Glutamatergic neuron (in vitro differentiated cells): ENCODE measurements around the gene NES. TPM values are rescaled to one million over a fixed set of nuclear protein-coding genes. Genes with fewer than 3 reads are reported as not detected.

Experiments used
- DNase-seq: peaks from one replicate; pipeline ENCODE4 v3.0.0; 2022
- H3K27ac Mint-ChIP-seq: one replicate; pipeline ENCODE4 v1.8.0; 2020; ENCODE audit warnings: mild to moderate bottlenecking, mixed read lengths, inconsistent platforms; ENCODE audit not compliant: unreplicated experiment
- H3K27me3 Mint-ChIP-seq: one replicate; pipeline ENCODE4 v1.8.0; 2020; ENCODE audit warnings: mild to moderate bottlenecking, moderate library complexity, mixed read lengths, inconsistent platforms; ENCODE audit not compliant: unreplicated experiment
- H3K36me3 Mint-ChIP-seq: one replicate; pipeline ENCODE4 v1.8.0; 2020; ENCODE audit warnings: mild to moderate bottlenecking, mixed read lengths, inconsistent platforms; ENCODE audit not compliant: unreplicated experiment
- H3K4me1 Mint-ChIP-seq: one replicate; pipeline ENCODE4 v1.8.0; 2020; ENCODE audit warnings: mild to moderate bottlenecking, low read depth, mixed read lengths, inconsistent platforms; ENCODE audit not compliant: unreplicated experiment
- H3K4me3 Mint-ChIP-seq: one replicate; pipeline ENCODE4 v1.8.0; 2020; ENCODE audit warnings: mild to moderate bottlenecking, mixed read lengths, inconsistent platforms; ENCODE audit not compliant: unreplicated experiment
- H3K9me3 Mint-ChIP-seq: one replicate; pipeline ENCODE4 v1.8.0; 2020; ENCODE audit warnings: mild to moderate bottlenecking, moderate library complexity, mixed read lengths, inconsistent platforms; ENCODE audit not compliant: unreplicated experiment
- CTCF ChIP-seq: fragments of 200-600 bp; sonication (generic); IDR thresholded peaks from one replicate; pipeline ENCODE4 v1.5.0; 2021; ENCODE audit not compliant: partially characterized antibody, unreplicated experiment
- total RNA-seq: library from RNA; stranded (reverse); fragmentation: NEBNext Ultra II Directional; extraction: Animal tissue kit (Norgen Biotek cat#: 25700); gene quantifications from one replicate; pipeline ENCODE4 v1.2.1, GENCODE V29; 2021; ENCODE audit not compliant: unreplicated experiment

The NES gene
- total RNA-seq, 1 donor from 2014 or later = 375 TPM

GRCh38 chr1:156629823-156630449, 47.3 kb downstream of the NES start:
- H3K27ac Mint-ChIP-seq = no peak overlapping the region
- H3K4me1 Mint-ChIP-seq = peaks cover 18% of the 10 kb centered on the region
- TF ChIP-seq CTCF = no peak
- H3K4me3 Mint-ChIP-seq = no peak overlapping the region
- H3K9me3 Mint-ChIP-seq = peaks cover 1% of the 10 kb centered on the region
- peaks cover 14% of the 10 kb centered on the region for H3K27me3 Mint-ChIP-seq
- H3K36me3 Mint-ChIP-seq = no peaks in the 10 kb centered on the region
- DNase-seq = no peak

DNA sequence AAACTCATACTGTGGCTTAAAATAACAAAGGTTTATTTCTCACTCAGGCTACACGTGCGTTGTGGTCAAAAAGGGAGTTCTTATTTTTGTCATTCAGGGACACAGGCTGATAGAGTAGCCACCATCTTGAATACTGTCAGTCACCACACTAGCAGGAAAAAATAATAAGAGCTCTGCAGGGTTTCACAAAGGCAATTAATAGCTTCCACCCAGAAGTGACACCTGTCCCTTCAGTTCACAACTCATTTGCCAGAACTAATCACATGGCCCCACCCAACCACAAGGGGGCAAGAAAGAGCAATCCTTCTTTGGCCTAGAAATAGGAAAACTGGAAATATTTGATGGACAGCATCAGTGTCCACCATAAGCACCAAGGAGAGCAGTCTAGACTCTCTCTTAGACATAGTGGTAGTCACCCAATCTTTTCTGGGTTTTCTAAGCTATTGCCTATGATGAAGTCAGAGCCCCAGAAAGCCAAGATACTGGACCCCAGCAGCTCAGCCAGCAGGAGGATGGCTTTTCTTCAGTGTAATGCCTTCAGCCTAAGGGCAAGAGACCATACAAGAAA, 49.8 kb downstream of the NES start:
- peak; percentile 85 for TF ChIP-seq CTCF
- Mint-ChIP-seq H3K4me1 (peaks cover 9% of the 10 kb centered on the region), H3K36me3 (no peaks in the 10 kb centered on the region), H3K27ac (no peak overlapping the region), H3K27me3 (peaks cover 22% of the 10 kb centered on the region), H3K9me3 (peaks cover 4% of the 10 kb centered on the region), H3K4me3 (no peak overlapping the region)
- peak; percentile 69 for DNase-seq

- peaks cover 21% of the 10 kb centered on the region for H3K27me3 Mint-ChIP-seq
- peak; percentile 42 for TF ChIP-seq CTCF
- H3K9me3 Mint-ChIP-seq = peaks cover 7% of the 10 kb centered on the region
These were observed 51.1 kb downstream of the NES start for GRCh38 chr1:156626079-156626438.

GRCh38 chr1:156625436-156626078, 51.6 kb downstream of the NES start:
- H3K9me3 Mint-ChIP-seq = peaks cover 7% of the 10 kb centered on the region
- no peaks in the 10 kb centered on the region for H3K36me3 Mint-ChIP-seq
- H3K27me3 Mint-ChIP-seq = peaks cover 22% of the 10 kb centered on the region
- TF ChIP-seq CTCF = peak; percentile 91
- no peak overlapping the region for H3K27ac Mint-ChIP-seq
- peaks cover 3% of the 10 kb centered on the region for H3K4me1 Mint-ChIP-seq
- DNase-seq = peak; percentile 77
- H3K4me3 Mint-ChIP-seq = peak overlapping the region; percentile 84

More at GRCh38 chr1:156626079-156626438, 51.1 kb downstream of the NES start:
- Mint-ChIP-seq H3K27ac (no peak overlapping the region), H3K4me3 (peak overlapping the region; percentile 7), H3K36me3 (no peaks in the 10 kb centered on the region), H3K4me1 (peaks cover 3% of the 10 kb centered on the region)
- DNase-seq = no peak
